ENCODE measurements around the gene ILF2.
A peak's percentile ranks its signal among the peaks of the same experiment; 100 is the strongest.

The ILF2 gene

DNA sequence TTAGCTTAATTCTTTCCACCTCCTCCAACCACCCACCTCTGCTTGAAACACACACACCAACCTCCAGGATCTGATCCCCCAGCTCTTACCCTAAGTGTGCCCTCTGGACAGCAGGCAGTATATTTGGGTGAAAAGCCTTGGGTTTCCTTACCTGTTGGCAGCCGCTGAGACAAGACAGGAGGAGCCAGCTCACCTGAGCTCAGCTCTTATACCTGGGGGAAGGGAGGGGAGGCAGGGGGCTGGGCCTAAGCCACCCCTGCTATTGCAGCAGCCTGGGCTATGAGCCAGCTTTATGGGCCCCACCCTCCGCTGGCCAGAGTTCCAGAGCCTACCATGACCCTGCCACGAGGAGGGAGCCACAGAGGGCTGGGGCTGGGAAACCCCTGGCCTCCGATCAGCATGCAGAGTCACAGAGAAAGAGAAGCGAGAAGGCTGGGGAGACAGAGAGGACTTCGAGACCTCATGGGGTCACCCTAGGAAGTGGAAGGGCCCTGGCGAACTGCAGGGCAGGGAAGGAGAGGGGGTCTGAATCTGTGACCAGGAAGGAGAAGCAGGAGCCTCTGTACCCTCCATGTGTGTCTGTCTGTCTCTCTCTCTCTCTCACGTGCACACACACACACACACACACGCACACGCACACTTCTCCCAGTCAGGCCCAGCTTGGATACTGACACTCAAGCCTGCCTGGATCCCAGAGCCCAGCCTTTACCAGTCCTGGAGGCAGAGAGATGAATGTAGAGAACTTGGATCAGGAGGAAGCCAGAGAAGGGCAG is 54.5 kb downstream of the ILF2 start, which contains the start of gene S100A14:
Gene S100A14, minus strand, starts transcription at position 182 of the 773 bp plus-strand sequence. CDS start 467 bp downstream, outside the sequence.
- intact Hi-C loops (cut with DNase I): no loop called here
- DNase-seq: no peak

DNA sequence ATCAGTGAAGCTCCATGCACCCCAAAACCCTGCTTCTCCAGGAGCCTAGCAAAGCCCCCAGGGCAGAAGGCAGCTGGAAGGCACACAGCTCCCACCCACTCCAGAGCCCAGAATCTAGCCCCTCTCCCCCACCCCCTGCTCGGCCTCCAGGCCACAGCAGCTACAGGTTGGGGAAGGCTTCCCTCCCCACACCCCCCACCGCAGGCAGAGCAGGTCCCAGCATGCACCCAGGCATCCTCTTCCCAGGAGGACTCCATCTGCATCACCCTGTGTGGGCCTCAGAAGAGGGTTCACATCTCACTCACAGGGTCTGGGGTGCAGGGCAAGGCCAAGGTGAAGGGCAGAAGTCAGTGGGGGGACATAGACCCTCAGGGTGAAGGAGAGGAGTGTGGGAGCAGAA is 55.4 kb downstream of the ILF2 start:
- intact Hi-C loops (cut with DNase I): no loop called here
- DNase-seq: no peak

DNA sequence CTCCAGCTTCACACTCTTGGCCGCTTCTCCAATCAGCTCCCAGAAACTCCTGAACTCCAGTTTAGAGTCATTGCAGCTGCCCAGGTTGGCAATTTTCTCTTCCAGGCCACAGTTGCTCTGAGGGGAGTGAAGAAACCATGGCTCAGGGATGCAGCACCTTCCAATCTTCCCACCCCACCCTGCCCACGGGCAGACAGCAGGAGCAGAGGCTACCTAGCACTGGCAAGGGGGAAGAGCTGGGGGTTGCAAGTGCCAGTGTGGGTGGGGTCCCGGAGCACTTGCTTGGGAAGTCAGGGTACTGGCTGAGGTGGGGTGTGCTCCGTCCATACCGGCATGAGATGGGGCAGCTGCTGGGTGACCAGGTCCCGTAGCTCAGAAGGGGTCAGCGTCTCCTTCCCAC is 55.9 kb downstream of the ILF2 start:
- no peak for DNase-seq
- intact Hi-C loops (cut with DNase I): no loop called here

DNA sequence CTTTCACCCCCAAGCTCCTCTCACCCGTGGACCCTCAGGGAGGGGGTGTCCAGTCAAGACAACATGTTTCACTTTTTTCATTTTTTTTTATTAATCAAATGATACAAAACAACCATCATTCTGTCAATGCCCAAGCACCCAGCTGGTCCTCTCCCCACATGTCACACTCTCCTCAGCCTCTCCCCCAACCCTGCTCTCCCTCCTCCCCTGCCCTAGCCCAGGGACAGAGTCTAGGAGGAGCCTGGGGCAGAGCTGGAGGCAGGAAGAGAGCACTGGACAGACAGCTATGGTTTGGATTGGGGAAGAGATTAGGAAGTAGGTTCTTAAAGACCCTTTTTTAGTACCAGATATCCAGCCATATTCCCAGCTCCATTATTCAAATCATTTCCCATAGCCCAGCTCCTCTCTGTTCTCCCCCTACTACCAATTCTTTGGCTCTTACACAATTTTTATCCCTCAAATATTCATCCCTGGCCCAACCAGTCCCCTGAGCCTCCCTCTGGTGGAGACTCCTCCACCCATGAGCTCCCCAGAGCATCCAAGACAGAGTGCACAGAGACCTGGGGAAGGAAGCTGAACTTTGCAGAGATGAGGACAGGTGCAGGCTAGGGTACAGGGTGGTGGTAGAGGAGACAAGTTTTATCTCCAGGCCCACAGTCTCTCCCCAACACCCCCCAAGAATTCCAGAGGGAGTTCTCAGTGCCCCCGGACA is 56.4 kb downstream of the ILF2 start:
- intact Hi-C loops (cut with DNase I): no loop called here
- DNase-seq: no peak

DNA sequence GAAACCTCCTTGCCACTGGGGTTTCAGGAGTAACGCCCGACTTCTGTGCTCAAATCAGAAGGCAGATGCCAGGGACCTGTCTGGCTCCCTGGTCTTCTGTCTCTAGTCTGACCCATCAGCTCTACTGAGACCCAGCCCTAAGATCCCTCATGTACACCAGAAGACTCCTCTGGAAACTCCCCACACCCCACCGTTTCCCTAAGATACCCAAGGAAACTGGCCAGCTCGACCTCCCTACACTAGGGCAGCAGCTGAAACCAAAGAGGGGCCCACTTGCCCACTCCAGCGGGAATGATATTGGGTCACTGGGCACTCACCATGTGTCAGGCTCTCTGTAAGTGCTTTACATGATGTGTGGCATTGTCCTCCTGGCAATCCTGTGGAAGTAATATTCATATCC is 57.4 kb downstream of the ILF2 start:
- intact Hi-C loops (cut with DNase I): no loop called here
- DNase-seq: no peak

DNA sequence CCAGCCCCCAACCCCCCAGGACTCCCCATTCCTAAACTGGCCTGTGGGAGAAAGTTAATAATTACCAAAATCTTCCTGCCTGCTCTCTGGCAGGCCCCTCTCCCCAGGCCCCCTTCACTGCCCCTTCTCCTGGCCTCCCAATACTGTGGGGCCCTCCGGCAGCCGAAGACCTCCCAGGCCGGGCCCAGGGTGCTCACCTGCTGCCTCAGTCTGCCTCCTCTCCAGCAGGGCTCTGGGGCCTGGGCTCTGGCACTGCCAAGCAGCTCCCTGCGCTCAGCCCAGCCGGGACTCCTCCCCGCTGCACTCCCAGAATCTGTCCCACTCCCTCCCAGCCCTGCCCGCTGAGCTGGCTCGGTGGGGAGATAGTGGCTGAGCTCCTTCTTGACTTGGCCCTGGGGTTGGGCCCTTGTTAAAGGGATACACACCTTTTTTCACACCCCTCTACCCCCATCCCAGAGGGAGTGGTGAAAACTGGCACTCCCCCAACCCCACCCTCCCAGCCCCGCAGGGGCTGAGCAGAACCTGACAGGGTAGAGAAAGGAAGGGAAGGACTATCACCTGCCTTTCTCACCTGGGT is 58.0 kb downstream of the ILF2 start, which contains the start of gene S100A16:
Gene S100A16, minus strand, starts transcription at position 383 of the 577 bp plus-strand sequence. CDS start 4,986 bp downstream, outside the sequence.
- peak in 20 of 42 donors; percentile 16 to 75 (median 48) for DNase-seq
- intact Hi-C loops (cut with DNase I): no loop called here

DNA sequence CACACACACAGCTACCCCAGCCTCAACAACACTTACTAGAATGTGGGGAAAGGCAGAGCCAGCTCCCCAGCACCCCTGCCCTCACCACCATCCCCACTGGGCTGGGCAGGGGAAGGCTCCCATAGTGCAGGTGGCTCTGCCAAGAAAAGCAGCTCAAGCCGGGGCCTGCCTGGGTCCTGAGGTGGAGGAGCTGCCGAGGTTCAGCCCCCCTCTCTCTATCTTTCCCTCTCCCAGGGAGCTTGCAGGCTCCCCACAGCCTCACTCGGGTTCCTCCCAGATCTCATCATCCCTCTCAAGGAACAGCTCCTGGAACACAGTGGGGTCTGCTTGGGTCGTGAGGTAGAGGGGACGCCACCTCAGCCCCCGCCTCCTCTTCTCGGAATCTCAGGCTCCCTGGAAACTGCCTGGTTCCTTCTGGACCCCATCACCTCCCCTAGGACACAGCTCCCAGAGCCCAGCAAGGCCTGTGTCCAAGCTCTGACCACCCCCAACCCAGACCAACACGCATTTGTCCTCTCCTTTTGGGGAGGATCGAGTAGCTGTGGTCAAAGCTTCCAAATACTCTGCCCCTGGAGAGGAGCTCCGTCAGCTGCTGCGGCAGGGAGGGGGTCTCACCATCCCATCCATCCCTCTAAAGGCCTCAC is 58.6 kb downstream of the ILF2 start:
- DNase-seq: peak in 1 of 42 donors; percentile 23
- intact Hi-C loops (cut with DNase I): no loop called here

Measured in head of caudate nucleus (tissue), 42 donors.